AML-193 (cell line): ENCODE results near the gene MAGEC3.

ENCODE experiments used
- DNase-seq, 2 experiments: peaks; one replicate each; lab custom pipeline; 2025; lab: John Stamatoyannopoulos, UW

The MAGEC3 gene

GRCh38 chrX:141947350-141947749 lies 109.2 kb downstream of the MAGEC3 start:
- no peak for DNase-seq
